GM21381 (cell line): ENCODE measurements around the gene FERMT2.

Experiments used
- ATAC-seq: cut with Tn5 transposase; IDR thresholded peaks from one replicate; pipeline ENCODE4 v1.9.1; 2021; ENCODE audit warnings: mild to moderate bottlenecking, moderate library complexity; ENCODE audit not compliant: unreplicated experiment

The FERMT2 gene

DNA sequence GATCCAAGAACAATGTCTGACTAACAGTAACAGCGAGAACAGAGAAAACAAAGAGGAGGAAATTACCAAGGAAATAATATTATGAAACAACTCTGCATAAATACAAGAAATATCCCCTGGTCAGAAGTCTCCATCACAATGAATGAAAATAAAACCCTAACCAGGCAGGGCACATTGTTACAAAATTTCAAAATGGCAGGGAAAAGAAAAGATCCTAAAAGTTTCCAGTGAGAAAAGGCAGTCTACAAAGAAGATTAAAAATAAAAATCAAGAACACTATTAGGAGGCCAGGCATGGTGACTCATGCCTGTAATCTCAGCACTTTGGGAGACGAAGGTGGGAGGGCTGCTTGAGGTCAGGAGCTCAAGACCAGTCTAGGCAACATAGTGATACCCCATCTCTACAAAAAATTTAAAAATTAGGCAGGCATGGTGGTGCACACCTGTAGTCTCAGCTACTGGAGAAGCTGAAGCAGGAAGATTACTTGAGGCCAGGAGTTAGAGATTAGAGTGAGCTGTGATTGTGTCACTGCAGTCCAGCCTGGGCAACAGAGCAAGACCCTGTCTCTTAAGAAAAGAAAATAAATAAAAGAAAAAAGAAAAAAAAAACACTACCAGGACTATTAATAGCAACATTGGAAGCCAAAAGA lies 47.8 kb downstream of the FERMT2 start:
- ATAC-seq = no peak

DNA sequence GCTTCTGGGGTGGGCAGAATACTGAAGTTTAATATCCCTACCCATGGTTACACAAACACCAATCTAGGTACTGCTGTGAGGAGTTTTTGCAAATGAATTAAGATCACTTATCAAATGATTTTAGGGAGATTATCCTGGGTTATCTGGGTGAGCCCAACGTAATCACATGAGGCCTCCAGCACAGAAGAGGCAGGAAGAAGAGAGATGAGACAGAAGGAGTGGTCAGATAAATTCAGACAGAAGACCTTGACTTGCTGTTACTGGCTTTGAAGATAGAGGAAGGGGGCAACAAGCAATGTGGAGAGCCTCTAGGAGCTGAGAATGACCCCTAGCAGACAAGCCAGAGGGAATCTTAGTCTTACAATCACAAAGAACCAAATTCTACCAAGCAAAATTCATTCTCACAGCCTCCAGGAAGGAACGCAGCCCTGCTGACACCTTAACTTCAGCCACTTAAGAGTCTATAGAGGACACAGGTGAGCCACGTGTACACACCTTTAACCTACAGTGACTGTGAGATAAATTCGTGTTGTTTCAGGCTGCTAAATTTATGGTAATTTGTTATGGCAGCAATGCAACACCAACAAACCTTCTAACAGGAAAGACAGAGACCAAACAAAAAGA lies 49.4 kb downstream of the FERMT2 start:
- ATAC-seq = no peak

DNA sequence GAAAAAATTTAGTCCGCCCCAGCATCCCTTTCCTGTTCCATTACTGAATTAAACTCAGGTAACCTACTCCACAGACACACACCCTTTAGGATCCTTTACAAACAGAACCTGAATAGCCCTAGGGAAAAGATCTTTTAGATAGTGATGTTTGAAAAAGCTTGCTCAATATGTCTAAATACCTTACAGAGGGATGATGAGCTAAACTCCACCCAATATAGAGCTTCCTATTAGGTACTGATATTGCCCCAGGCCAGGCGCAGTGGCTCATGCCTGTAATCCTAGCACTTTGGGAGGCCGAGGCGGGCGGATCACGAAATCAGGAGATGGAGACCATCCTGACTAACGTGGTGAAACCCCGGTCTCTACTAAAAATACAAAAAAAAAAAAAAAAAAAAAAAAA lies 50.1 kb downstream of the FERMT2 start:
- ATAC-seq = no peak

DNA sequence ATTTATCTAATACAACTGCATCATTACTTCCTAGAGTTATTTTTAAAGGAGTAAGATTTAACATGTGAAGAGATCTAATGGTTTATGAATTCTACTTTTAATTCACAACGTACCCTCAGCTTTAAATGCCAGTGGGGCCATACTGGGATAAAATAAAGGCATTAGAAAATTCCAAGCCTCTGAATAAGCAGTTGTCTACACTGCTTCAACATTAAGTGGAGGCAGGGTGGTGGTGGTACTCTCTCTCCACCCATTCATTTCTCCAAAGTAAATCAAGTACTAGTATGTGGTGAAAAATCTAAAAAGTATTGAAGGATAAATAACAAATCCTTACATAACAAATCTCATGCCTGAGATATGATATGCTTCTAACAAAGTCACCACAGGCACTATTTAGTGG lies 52.4 kb downstream of the FERMT2 start:
- ATAC-seq = no peak

DNA sequence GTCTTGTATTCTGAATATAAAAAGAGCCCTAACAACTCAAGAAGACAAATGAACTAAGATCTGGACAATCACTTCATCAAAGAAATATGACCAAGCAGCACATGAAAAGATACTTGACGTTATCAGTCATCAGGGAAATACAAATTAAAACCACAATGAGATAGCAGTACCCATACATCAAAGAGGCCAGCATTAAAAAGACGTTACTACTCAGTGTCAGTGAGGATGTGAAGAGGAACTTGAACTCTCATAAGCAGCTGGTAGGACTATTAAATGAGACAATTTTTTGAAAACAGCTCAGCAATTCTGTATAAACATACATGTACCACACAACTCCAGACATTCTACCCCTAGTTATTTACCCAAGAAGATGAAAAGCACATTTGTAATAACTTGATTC lies 55.9 kb downstream of the FERMT2 start:
- ATAC-seq = no peak

DNA sequence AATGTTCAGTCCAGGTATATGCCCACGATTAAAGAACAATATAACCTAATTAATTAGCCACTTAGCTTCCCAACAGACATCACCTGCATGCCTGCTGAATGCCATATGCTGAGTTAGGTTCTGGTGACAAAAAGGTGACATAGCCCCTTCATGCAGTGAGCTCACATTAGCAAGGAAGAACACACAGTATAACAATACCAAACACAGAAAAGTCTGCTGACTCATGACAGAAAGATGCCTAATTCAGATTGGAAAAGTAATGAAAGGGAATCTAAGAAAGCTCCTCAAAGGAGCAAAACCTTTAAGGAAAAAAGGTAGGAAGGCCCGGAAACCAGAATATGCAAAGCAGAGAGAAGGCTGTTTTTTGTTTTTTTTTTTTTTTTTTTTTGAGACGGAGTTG lies 59.0 kb downstream of the FERMT2 start:
- no peak for ATAC-seq

DNA sequence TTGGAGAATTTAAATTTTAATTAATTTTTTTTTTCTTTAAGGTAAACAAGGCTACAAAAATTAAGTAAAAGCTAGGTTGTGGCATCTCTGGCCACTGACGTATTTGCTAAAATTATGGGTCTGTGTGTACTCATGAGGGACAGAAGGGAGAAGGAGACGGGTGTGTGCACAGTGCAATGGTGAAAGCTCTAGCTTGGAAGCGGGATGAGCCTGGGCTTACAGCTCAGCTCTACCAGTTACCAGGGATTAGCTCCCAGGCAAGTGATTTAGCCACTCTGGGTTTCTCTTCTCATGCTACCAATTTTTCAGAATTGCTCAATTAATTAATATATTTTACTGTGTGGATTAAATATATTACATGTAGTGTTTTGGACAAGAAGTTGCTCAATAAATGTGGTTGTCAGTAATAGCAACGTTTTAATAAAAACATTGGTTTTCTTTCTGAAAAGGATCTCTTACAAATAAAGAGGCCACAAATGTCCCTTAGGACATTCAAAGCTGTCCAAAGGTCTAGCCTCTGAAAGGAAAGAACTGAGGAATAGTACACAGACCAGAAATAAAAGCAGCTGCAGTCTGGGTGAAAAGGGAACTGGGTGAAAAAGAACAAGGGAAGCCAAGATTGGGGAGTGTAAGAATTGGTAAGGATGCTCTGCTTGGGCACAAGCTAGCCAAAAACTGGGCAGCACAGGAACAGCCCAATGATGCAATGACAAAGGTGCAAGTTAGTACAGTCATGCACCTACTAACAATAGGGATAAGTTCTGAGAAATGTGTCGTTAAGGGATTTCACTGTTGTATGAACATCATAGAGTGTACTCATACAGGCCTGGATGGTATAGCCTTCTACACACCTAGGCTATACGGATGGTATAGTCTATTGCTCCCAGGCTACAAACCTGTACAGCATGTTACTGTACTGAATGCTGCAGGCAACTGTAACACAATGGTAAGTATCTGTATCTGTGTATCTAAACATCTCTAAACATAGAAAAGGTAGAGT lies 61.7 kb downstream of the FERMT2 start:
- no peak for ATAC-seq

DNA sequence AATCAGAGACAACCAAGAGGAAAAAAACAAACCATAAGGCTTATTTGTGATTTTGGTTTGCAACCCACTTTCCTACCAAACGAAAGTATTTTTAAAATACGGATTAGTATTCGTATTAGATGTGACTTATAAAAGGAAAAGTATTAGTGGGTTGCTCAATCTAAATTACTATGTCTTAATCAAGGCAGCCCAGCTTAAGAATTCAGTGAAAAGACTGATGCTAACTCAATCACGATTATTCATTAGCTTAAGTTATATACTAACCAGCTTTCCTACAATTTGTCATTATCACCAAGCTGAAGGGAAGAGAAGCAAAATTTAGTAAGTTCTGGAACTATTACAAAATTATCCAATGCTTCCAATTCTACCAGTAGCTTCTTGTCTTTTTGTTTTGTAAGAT lies 62.7 kb downstream of the FERMT2 start:
- no peak for ATAC-seq

DNA sequence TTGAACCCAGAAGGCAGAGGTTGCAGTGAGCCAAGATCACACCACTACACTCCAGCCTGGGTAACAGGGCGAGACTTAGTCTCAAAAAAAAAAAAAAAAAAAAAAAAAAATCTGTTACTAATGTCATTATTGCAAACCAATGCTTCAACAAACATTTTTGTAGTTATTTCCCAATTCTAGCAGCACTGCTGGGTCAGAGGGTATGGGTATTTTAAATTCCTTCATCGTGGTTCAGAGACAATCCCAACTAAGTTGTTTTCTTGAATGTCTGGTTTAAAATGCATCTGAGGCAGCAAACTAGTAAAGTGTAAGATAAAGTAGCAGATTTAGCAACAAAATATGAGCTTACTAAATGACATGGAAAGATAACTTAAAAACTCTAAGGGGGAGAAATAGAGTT lies 65.6 kb downstream of the FERMT2 start:
- ATAC-seq = no peak

DNA sequence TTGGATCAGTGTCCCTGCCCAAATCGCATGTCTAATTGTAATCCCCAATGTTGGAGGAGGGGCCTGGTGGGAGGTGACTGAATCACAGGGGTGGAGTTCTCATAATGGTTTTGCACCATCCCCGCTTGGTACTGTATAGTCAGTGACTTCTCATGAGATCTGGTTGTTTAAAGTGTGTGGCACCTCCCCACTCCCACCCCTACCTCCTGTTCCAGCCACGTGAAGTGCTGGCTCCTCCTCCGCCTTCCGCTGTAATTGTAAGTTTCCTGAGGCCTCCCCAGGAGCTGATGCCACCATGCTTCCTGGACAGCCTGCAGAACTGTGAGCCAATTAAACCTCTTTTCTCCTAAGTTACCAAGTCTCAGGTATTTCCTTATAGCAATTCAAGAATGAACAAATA lies 67.2 kb downstream of the FERMT2 start:
- ATAC-seq = no peak

DNA sequence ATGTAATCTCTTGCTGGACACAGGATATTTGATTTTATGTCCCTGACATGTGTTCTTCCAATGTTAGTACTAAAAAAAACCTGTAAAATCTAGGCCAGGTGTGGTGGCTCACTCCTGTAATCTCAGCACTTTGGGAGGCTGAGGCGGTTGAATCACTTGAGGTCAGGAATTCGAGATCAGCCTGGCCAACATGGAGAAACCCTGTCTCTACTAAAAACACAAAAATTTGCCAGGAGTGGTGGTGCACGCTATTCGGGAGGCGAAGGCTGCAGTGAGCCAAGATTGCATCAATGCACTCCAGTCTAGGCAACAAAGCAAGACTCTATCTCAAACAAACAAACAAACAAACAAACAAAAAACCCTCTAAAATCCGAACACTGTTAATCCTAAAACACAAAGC lies 68.0 kb downstream of the FERMT2 start:
- ATAC-seq = no peak

DNA sequence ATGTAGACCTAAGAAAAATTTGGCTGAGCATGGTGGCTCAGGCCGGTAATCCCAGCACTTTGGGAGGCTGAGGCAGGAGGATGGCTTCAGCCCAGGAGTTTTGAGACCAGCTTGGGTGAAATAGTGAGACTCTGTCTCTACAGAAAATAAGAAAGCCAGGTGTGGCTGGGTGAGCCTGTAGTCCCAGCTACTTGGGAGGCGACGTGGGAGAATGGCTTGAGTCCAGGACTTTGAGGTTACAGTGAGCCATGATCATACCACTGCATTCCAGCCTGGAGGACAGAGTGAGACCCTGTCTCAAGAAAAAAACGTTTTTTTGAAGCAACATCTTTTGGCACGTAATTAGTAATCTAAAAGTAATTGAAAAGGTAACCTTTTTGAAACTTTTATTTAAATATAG lies 70.9 kb downstream of the FERMT2 start:
- no peak for ATAC-seq

DNA sequence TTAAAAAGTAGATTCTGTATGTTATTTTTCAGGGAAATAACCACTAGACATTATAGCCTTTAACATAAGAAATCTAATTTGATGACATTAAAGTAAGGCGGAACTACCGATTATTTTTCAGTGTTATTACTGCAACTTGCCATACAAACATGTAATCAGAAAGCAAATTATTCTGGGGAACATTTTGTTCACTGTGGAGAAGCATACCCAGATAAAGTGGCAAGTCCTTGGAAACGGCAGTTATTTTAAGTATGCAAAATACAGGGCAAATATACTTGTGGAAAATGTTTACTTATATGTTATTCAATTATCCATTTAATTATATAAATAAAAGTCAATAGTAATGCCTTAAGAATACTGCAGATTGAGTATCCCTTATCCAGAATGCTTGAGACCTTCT lies 71.9 kb downstream of the FERMT2 start:
- no peak for ATAC-seq

DNA sequence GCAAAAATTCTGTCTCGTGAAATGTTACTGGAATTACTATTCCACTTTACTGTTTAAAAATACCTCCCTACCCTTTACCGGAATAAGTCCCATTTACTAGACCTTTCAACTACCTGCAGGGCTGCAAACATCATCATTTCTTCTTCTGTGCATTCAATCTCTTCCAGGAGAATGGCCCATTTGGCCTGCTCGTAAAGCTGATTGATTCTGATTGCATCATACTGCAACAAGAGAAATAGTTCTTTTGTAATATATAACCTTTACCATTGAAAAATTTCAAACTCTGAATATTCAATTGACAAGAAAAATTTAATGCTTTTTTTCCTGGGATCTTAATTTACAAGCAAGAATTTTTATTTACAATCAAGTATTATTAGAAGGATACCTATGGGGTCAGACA lies 72.4 kb downstream of the FERMT2 start:
- ATAC-seq = no peak

DNA sequence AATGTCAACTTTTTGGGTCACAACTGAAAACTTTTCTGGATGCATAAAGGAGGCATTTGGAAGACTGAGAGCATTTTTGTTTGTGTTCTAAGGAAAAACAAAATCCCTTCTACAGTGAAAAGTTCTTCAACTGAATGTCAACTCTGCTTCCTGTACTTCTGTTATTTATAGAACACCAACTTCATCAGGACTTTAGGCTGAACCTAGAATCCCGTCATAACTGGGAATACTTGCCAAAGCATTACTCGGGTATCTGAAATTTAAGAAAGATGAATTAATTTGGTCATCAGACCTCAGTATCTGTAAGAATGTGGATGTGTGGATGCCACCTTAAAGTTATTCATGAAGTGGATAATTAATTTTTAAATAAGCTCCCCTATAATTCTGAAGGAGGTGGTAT lies 73.2 kb downstream of the FERMT2 start:
- no peak for ATAC-seq

DNA sequence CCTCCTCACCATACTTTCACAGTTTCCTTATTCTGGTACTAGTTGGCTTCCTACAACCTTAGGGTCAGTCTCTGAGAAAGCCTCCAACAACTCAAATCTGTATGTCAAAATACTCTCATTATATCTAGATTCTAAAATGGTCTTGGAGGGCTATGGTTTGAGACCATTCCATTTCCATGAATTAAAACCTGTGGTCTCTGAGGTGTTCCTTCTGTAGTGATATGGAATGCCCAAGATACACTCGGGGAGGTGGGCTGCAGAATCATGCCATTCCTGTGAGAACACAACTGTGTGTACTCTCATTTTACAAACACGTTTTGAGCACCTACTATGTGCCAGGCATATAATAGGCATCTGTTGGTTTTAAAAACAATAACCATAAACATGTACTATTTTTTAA lies 74.0 kb downstream of the FERMT2 start:
- ATAC-seq = no peak

DNA sequence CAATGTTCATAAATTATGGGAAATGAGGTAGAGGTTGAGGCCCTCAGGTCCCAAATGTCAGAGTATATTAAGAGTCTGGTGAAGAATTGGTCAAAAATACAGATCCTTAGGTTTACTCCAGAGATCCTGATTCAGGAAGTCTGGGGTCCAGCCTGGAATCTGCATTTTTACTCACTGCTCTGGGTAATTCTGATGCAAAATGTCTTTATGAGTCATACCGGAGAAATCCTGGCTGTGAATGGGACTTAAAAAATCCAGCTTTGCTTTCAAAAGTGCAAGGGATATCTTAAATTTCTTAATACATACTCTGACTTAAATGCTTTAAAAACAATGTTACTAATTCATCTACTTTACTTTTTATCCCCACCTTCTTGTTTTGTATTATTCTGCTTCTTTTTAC lies 74.5 kb downstream of the FERMT2 start:
- ATAC-seq = no peak

DNA sequence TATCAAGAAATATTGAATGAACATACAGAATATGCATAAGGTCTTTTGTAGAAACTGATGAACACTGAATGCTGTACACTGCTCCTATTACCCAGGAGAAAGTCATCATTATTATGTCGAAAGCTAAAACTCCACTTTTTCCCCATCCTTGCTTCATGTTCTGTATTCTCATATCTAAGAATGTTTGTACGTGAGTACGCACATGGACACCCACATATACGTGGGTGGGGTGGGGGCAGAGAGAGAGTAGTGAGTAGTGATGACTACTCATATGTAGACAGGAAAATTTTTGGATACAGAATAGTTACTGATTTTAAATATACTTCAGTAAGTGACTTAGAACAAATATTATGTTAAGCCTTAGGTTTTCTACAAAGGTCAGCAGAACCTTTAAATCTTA lies 75.1 kb downstream of the FERMT2 start:
- no peak for ATAC-seq

DNA sequence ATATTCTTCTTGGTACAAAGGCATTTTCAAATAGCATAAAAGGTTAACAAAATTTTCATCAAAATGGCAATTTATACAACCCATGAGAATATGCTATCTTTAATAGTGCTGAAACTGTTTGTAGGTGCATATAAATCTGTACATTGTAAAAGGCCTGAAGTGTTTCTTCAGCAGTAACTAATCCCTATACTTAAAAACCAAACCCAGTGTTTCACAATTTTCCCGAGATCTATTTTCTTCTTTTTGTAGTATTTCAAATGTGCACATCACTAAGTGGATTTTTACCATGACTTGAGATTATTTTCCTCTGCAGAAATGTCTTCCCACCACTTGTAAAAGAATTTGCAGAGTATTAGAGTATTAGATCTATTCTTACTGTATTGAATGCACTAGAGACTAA lies 76.5 kb downstream of the FERMT2 start:
- ATAC-seq = no peak

DNA sequence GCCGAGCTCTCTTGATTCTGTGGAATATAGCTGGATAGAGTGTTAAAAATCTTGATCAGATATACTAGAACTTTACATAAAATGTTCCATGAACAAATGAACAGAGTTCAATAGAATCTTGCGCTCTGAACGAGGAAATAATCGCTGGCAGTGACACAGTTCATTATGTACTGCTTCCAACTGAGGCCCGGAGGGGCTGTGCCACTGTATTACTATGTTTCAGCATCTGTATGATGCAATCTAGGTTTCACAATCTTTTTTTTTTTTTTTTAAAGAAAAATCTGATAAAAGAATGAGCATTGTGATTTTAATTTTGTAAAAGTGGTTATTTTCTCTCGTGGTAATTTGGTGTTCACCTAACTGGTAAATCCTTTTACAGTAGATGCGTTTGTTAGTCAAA lies 77.2 kb downstream of the FERMT2 start:
- no peak for ATAC-seq

DNA sequence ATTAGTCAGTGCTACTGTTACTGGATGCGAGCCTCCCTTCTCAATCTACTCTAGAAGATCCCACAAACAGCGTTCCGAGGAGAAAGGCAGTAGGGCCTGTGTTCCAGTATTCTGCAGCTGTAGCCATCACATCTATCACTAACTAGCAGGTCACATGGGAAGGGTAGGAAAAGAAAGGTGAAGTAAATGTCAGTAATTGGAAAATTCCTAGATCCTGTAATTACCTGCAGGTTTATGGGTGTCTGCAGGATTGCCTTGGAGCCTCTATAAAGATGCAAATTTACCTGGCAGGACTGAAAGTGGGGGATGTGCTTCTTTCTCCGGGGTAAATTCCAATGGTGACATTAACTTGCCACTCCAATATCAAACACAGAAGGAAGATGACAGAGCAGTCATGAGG lies 77.8 kb downstream of the FERMT2 start:
- no peak for ATAC-seq

DNA sequence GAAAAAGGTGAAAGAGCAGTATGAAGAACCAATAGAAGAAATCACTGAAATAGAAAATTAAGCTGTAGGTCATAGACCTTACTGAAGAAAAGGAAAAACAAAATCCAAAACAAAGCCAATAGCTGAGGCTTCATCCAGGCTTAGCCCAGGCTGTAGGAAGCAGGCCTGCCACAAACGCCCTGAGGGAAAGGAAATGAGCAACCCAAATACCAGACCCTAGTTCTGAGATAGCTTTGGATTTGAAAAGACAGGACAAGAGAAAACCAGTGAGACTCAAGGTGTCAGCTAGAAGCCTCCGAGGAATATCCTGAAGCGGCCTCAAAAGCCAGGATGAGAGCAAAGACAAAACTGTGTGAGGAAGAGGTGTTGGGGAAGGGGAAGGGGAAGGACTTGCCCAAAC lies 79.2 kb downstream of the FERMT2 start:
- ATAC-seq = no peak
